ENCODE measurements around the gene CNTRL. TPM values are rescaled to one million over a fixed set of nuclear protein-coding genes. Genes with fewer than 3 reads are reported as not detected.

The CNTRL gene
- polyA plus RNA-seq, 1 of the 3 experiments (the other 2 are of a cell fraction), result 3.6 TPM

- CTCF ChIA-PET, result interaction anchor here (2.1 kb wide), 1 partner anchor 16 kb away, joined by 9 read pairs; no protein-coding TSS in a partner anchor
- H3K27me3 ChIP-seq (ENCODE audit: insufficient read depth), result no peaks in the 10 kb centered on the region
- H3K79me2 ChIP-seq (ENCODE audit: insufficient read depth), result no peaks in the 10 kb centered on the region
- peaks cover 24% of the 10 kb centered on the region for H3F3A ChIP-seq (replicated peaks; ENCODE audit: insufficient read depth)
- no peaks in the 10 kb centered on the region for H3K9me3 ChIP-seq
- H4K20me1 ChIP-seq (ENCODE audit: insufficient read depth), result no peaks in the 10 kb centered on the region; the same call in 1 of the 2 replicates
- H3K9ac ChIP-seq, result no peak overlapping the region
- H3K27ac ChIP-seq (ENCODE audit: low read depth in 2 of 2, low read length in 1 of 2), result no peak overlapping the region
- no peak for DNase-seq
- POLR2A ChIA-PET, result no interaction called here
- H3K4me3 ChIP-seq (ENCODE audit: low read depth in 2 of 2, low read length in 1 of 2), result no peak overlapping the region
- peaks cover 40 to 46% of the 10 kb centered on the region in 2 experiments for H3K36me3 ChIP-seq (replicated peaks in 1 of 2; ENCODE audit: control insufficient read depth in 1 of 2, insufficient read depth in 2 of 2, low read length in 1 of 2)
- H3K4me2 ChIP-seq, result no peak overlapping the region
- no peak overlapping the region for H2AFZ ChIP-seq (ENCODE audit: low read depth)
- peaks cover 0 to 6% of the 10 kb centered on the region in 2 experiments; a peak in 2 of 4 replicates for H3K4me1 ChIP-seq (ENCODE audit: control insufficient read depth in 1 of 2, insufficient read depth in 2 of 2, low read depth in 1 of 2, low read length in 1 of 2)
- TF ChIP-seq MEF2A (IDR thresholded peaks at IDR 0.05; ENCODE audit: borderline replicate concordance, low read depth) (no peak), FOXM1 (IDR thresholded peaks at IDR 0.05; ENCODE audit: low read depth) (no peak), RCOR1 (IDR thresholded peaks at IDR 0.05; ENCODE audit: low read length) (no peak), RFX5 (IDR thresholded peaks at IDR 0.05; ENCODE audit: low read length) (no peak), MXI1 (IDR thresholded peaks at IDR 0.05; ENCODE audit: low read depth, low read length) (no peak), PBX3 (IDR thresholded peaks at IDR 0.05) (no peak), IRF3 (IDR thresholded peaks at IDR 0.05; ENCODE audit: low read depth, low read length) (no peak), RAD21 (IDR thresholded peaks at IDR 0.05; ENCODE audit: low read length) (no peak), FOXJ3 (CRISPR knock-in tag; IDR thresholded peaks at IDR 0.05) (no peak), SMC3 (IDR thresholded peaks at IDR 0.05; ENCODE audit: low read depth, low read length) (no peak), ZBTB33 (IDR thresholded peaks at IDR 0.05; ENCODE audit: borderline replicate concordance, low read depth) (no peak), TAF1 (IDR thresholded peaks at IDR 0.05; ENCODE audit: borderline replicate concordance, low read depth, low read length) (no peak), RXRA (IDR thresholded peaks at IDR 0.05; ENCODE audit: borderline replicate concordance, low read depth) (no peak), GATA2 (CRISPR knock-in tag; IDR thresholded peaks at IDR 0.05) (no peak)
- H3K9me2 ChIP-seq, result no peaks in the 10 kb centered on the region
- WGBS (ENCODE audit: low lambda C conversion rate), result 93% methylated on average over 6 of the region's 6 CpGs
These were observed 80.0 kb downstream of the CNTRL start for GRCh38 chr9:121154782-121155181.
